Stimulated activated CD8-positive, alpha-beta memory T cell treated with anti-CD3 and anti-CD28 coated beads, Interleukin-15, amount 100 ng/mL, for 4 hours (primary cell): Measurements from ENCODE around the gene TMED1.
A peak's percentile ranks its signal among the peaks of the same experiment; 100 is the strongest.

Source experiments
- DNase-seq, 2 donors: peaks; one replicate each; pipeline ENCODE4 v3.0.0-alpha.2; 2020; ENCODE audit warnings: low read depth in 2 of 2

Gene TMED1

GRCh38 chr19:10831987-10832938, 3.7 kb downstream of the TMED1 start:
- no peak for DNase-seq

DNA sequence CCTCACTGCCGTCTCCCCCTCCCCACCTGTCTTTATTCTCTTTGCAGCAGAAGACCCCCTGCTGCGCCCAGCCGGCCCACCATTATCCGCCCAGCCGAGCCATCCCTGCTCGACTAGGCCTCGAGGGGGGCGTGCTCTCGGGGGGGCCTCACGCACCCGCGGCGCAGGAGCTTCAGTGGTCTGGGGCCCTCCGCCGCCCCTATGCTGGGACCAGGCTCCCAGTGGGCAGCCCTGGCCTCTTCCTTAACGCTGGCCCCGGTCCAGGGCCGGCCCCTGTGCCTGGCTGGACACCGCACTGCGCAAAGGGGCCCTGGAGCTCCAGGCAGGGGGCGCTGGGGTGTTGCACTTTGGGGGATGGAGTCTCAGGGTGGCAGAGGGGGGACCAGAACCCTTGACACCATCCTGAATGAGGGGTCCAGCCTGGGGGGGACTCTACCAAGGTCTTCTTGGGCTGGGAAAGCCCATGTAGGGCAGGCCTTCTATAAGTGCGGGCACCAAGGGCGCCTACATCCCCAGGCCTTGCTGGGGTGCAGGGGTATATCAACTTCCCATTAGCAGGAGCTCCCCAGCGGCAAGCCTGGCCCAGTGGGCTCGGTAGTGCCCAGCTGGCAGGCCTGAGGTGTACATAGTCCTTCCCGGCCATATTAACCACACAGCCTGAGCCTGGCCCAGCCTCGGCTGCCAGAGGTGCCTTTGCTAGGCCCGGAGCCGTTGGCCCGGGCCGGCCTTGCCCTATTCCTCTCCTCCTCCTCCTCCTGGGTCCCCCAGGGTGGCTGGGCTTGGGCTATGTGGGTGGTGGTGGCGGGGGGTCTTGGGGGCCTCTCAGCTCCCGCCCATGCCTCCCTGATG, 4.9 kb downstream of the TMED1 start:
- no peak for DNase-seq

- no peak for DNase-seq
Measured at GRCh38 chr19:10830370-10830769, 5.6 kb downstream of the TMED1 start.

DNA sequence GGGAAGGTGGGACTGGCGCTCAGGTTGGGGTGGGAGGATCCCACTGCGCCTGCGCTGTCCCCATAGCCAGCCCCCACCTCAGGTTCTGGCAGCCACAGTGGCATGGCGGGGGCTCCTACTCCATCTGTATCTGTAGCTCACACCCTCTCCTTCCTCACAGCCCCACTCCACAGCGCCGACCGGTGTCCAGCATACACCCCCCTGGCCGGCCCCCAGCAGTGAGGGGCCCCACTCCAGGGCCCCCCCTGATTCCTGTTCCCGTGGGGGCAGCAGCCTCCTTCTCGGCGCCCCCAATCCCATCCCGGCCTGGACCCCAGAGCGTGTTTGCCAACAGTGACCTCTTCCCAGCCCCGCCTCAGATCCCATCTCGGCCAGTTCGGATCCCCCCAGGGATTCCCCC, 6.0 kb downstream of the TMED1 start:
- no peak for DNase-seq

DNA sequence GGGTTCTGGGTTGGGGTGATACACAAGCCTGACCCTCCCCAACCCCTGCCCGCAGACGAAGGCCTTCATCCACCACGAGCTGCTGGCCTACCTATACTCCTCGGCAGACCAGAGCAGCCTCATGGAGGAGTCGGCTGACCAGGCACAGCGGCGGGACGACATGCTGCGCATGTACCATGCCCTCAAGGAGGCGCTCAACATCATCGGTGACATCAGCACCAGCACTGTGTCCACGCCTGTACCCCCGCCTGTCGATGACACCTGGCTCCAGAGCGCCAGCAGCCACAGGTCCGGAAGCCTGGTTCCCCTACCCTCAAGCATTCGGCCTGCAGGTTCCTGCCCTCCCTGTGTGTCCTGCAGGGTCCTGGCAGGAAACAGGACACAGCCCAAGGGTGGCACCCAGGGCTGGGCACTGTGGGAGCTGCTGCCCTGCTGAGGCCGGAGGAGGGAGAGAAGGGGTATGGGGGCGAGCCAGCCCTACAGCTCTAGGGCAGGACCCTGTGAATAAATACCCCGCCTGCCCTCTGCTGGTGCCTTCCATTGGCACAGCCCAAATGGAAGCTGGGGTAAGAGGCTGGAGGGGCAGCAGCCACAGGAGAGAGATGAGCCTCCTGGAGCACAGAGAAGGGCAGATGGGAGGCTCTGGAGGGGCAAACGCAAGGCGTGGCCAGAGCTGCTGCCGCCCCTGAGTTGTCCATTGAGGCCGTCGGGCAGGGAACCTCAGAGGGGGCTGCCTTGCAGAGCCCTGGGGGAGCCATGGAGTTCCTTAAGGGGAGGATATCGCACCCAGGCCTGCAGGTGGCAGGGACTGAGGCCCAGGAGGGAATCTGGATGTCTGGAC, 6.8 kb downstream of the TMED1 start:
- no peak for DNase-seq

DNA sequence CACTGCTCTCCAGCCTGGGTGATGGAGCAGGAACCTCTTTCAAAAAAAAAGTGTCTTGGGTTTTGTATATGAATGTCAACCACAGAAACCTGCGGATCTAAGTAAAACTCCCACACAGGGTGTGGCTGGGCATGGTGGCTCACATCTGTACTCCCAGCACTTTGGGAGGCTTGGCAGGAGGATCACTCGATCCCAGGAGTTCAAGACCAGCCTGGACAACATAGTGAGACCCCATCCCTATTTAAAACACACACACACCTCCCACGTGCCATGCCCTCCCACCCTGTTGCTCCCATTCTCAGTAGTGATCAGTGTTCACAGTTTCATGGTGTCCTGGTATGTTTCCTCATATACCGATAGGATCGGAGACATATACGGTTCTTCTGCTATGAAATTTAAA, 9.2 kb downstream of the TMED1 start:
- DNase-seq, result no peak

DNA sequence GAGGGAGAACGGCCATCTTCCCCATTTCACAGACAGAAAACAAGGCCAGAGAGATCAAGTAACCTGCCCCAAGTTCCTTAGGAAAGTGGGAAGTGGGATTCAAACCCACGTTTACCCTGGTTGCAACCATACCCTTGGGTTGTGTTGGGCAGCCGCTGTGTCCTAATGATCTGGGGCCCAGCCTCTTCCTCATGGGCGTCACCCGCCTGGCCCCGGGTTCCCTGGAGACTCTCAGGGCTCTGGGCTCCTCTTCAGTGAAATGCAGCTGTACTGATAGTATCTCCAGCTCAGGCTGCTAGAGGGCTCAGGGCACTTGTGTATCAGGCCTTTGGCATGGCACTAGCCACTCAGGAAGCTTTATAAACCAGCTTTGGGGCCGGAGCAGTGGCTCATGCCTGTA, 9.8 kb downstream of the TMED1 start:
- no peak for DNase-seq

DNA sequence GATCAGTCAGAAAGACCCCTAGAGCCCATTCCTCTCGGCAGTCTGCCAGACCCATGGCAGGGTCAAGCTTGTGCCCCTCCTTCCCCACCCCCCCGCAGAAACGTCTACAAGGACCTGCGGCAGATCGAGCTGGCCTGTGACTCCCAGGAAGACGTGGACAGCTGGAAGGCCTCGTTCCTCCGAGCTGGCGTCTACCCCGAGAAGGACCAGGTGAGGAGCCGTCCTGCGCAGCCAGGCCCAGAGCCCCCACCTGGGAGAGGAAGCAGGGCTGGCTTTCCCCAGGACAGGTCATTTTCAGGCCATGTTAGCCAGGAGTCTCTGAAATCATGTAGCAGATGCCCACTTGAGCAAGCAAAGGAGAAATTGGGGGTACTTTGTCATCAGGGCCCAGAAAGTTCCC, 12.3 kb downstream of the TMED1 start:
- DNase-seq, result no peak

DNA sequence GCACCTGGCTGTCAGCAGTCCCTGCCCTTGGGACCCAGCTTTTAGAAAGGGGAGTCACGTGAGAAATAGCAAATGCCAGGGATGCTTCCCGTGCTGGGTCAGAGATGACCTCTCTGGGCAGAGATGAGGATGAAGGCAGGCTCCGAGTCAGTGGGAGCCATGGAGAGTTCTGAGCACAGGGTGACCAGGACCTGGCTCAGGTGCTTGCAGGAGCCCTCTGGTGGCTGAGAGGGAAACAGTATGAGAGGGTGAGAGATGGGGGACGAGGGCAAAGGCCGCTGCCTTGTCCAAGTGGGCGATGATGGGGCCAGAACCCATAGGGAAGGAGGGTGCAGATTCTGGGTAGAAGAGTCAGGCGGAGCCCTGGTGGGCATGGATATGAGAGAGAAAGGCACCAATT, 15.8 kb downstream of the TMED1 start:
- no peak for DNase-seq

DNA sequence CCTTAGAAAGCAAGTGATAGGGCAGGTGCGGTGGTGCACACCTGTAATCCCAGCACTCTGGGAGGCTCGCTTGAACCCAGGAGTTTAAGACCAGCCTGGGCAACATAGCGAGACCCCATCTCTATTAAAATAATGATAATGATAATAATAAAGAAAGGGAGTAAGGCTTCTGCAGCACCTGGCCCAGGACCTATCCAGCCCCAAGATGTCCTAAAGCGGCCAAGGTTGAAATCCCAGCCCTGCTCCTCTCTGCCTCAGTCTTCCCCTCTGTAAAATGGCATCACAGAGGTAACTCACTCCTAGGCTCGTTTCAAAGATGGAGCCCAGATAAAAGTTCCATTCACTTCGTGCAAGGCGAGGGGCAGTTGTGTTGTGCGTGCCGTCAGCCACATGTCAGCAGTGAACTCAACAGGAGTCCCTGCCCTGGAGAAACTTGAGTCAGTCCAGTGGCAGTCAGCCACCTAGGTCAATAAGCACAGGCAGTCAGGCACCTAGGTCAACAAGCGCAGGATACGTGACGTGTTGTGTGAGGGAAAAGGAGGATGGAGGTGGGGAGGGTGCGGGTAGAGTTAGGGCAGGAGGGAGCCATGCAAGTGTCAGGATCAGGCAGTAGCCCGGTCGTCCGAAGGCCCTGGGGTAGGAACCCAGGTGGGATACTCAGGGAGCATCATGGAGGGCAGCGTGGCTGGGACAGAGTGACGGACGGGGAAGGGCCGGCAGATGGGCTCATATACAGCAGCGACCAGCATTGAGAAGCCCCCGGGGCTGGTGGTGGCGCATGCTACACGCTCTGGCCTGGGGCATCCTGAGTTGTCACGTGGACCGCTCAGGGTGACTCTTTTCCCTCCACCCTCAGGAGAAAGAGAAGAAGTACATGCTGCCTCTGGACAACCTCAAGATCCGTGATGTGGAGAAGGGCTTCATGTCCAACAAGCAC, 16.6 kb downstream of the TMED1 start:
- DNase-seq, result no peak

DNA sequence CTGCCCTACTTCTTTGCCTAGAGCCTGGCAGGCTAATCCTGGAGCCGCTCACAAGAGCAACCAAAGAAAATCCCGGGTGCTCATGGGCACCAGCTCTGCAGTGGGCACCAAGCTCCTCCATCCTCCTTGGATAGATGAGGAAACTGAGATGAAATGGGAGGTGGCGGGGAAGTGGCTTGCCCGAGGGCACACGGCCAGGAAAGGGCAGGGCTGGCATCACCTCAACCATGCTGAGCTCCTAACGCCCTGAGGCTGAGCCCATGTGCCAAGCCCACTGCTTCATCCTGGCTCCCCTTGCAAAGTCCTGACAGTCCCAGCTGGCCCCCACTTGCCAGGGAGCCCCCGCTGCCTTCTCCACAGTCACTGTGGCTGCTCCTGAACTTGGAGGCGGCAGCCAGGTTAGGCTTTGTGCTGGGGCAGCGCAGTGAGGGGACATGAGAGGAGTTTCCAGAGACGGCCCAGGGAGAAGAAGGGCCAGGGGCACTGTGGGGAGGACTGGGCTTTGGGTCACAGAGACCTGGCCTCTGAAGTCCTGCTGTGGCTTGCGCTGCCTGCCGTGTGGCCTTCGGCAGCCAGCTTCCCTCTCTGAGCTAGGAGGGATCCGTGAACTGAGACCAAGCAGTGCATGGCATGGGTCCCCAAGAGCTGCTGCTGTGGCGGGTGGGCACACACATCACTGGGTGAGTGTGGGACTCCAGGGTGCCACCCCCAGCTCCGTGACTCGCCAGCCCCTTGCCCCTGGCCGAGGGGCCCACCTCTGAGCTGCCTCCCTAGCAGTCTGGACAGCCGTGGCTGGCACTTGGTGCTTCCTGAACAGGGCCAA, 17.5 kb downstream of the TMED1 start:
- no peak for DNase-seq

GRCh38 chr19:10817291-10818038, 18.5 kb downstream of the TMED1 start:
- DNase-seq, result no peak

DNA sequence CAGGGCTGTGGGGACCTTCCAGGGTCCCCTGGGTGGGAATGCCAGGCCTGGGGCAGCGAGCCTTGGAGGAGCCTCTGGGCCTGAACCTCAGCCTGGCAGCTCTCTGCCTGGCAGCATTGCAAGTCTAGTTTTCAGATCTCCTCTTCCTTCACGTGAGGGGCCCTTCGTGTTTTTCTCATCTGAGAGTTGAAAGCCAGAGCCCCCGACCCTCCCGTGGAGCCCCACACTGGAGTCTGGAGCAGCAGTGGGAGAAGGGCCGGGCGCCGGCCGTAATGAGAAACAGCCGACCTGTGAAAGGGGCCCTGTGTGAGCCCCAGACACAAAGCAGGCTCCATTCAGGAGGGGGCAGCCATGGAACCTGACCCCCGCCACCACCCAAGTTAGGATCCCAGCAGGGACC, 19.3 kb downstream of the TMED1 start:
- no peak for DNase-seq

GRCh38 chr19:10815969-10816644, 19.9 kb downstream of the TMED1 start:
- DNase-seq, result no peak

- DNase-seq, result no peak
Measured at GRCh38 chr19:10815007-10815536, 20.9 kb downstream of the TMED1 start.

- peak in 1 of 2 donors; percentile 7 for DNase-seq
Measured at GRCh38 chr19:10812902-10813404, 23.1 kb downstream of the TMED1 start.

- DNase-seq, result no peak
Measured at GRCh38 chr19:10812196-10812595, 23.8 kb downstream of the TMED1 start.
